Heart left ventricle (tissue), 13 donors: ENCODE data around the gene DIS3L2.

ENCODE experiments used
- POLR2A ChIP-seq, 2 donors: fragments of 450-650 bp; IDR thresholded peaks; one replicate each; pipeline ENCODE4 v1.6.1; 2017; ENCODE audit warnings: antibody characterized with exemption in 2 of 2, mild to moderate bottlenecking in 2 of 2, moderate library complexity in 2 of 2
- TF ChIP-seq, protein P1 (sequence below), 12 donors: fragments of 200-600 bp; sonication (generic) in 4 of 12; IDR thresholded peaks; one replicate each; pipeline versions ENCODE4 v1.5.0 to v1.8.0; 2018 to 2022; ENCODE audit warnings: antibody characterized with exemption in 12 of 12, mild to moderate bottlenecking in 5 of 12
- donor health status: ischemic (EF 13 %, LVEDD 7.1; RV severe dilation, severe dysfunction).
- donor health status: DM: no; HTN: yes; CAD: no.
- donor health status: DM: no; HTN: no; CAD: no.
- donor health status: ischemic (EF 25% LVEDD 6.9; RV normal size, moderate dysfunction).
- donor health status: ischemic (EF 25% LVEDD 5.7; RV mildly dilated, moderate dysfunction).
- donor health status: ischemic (EF 35%, LVEDD 5.7; RV mildly dilated, moderate dysfunction).
- donor health status: nonischemic (EF 11% LVEDD 7.7; RV severe dilation, severe dysfunction).
- donor health status: DM: yes; HTN: yes; CAD: no.
- donor health status: PGD.
- donor health status: ischemic (EF 29% LVEDD 5.4; RV normal size, mild dysfunction).
- donor health status: nonischemic (EF 23%, LVEDD 6.1; RV moderate dilation, normal function).

GRCh38 chr2:232026910-232027309 is 65.4 kb downstream of the DIS3L2 start:
- TF ChIP-seq, protein P1, sequence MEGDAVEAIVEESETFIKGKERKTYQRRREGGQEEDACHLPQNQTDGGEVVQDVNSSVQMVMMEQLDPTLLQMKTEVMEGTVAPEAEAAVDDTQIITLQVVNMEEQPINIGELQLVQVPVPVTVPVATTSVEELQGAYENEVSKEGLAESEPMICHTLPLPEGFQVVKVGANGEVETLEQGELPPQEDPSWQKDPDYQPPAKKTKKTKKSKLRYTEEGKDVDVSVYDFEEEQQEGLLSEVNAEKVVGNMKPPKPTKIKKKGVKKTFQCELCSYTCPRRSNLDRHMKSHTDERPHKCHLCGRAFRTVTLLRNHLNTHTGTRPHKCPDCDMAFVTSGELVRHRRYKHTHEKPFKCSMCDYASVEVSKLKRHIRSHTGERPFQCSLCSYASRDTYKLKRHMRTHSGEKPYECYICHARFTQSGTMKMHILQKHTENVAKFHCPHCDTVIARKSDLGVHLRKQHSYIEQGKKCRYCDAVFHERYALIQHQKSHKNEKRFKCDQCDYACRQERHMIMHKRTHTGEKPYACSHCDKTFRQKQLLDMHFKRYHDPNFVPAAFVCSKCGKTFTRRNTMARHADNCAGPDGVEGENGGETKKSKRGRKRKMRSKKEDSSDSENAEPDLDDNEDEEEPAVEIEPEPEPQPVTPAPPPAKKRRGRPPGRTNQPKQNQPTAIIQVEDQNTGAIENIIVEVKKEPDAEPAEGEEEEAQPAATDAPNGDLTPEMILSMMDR (IDR thresholded peaks at IDR 0.05) = no peak
- TF ChIP-seq POLR2A (IDR thresholded peaks at IDR 0.05) = no peak
